B cell (primary cell): Measurements from ENCODE around the gene CXCL5. TPM values are rescaled to one million over a fixed set of nuclear protein-coding genes. Genes with fewer than 3 reads are reported as not detected.

Experiments
- ATAC-seq: fragments of 200-7000 bp; cut with Tn5 transposase; one replicate; pipeline ENCODE4 v1.10.0; 2021; ENCODE audit warnings: low read depth, mild to moderate bottlenecking, moderate number of reproducible peaks, moderate library complexity
- CTCF ChIA-PET: fragments of 350-600 bp; sonication (Branson Sonifier 250); formaldehyde crosslinking; loops from one replicate; lab custom pipeline; 2021; ENCODE audit warnings: antibody characterized with exemption, inconsistent platforms; lab: Charles Lee
- POLR2A ChIA-PET: fragments of 350-600 bp; sonication (Branson Sonifier 250); formaldehyde crosslinking; loops from one replicate; lab custom pipeline; 2021; ENCODE audit warnings: antibody characterized with exemption; lab: Charles Lee
- DNase-seq: peaks from one replicate; pipeline ENCODE4 v3.0.0; 2013
- H2AFZ ChIP-seq: 2 replicates; pipeline ENCODE4 v1.6.1; 2012; ENCODE audit warnings: mild to moderate bottlenecking, low read depth, low read length; ENCODE audit not compliant: insufficient read depth, poor library complexity, severe bottlenecking
- H3K27ac ChIP-seq, 2 donors: 1 replicate in 1 of 2; 2 replicates in 1 of 2; pipeline ENCODE4 v1.5.1; 2012 to 2013; ENCODE audit warnings: low read length in 2 of 2, mild to moderate bottlenecking in 2 of 2, moderate library complexity in 1 of 2
- H3K27me3 ChIP-seq, 4 experiments: fragments of 200-600 bp in 1 of 4; sonication (generic) in 1 of 4; replicated peaks in 1 of 4; 1 replicate in 2 of 4; 2 replicates in 2 of 4; pipeline versions ENCODE4 v1.6.1 to v1.7.0; 2013 to 2016; ENCODE audit warnings: low read length in 3 of 4, mild to moderate bottlenecking in 2 of 4, mixed read lengths in 1 of 4, moderate library complexity in 1 of 4; ENCODE audit not compliant: insufficient read depth in 4 of 4, control insufficient read depth in 3 of 4; ENCODE audit errors: control extremely low read depth in 1 of 4
- H3K36me3 ChIP-seq, 2 experiments: replicated peaks in 1 of 2; 1 replicate in 1 of 2; 2 replicates in 1 of 2; pipeline versions ENCODE4 v1.6.1 to v1.7.1; 2013; ENCODE audit warnings: low read length in 1 of 2; ENCODE audit not compliant: insufficient read depth in 2 of 2, control insufficient read depth in 1 of 2; ENCODE audit errors: control extremely low read depth in 1 of 2, extremely low read depth in 1 of 2
- H3K4me1 ChIP-seq, 2 donors: fragments of 200-600 bp in 1 of 2; sonication (generic) in 1 of 2; 1 replicate in 1 of 2; 2 replicates in 1 of 2; pipeline versions ENCODE4 v1.5.1 to v1.6.1; 2013 to 2017; ENCODE audit warnings: low read length in 2 of 2; ENCODE audit not compliant: control insufficient read depth in 2 of 2, insufficient read depth in 2 of 2
- H3K4me2 ChIP-seq: replicated peaks from 2 replicates; pipeline ENCODE3; 2012; ENCODE audit warnings: mild to moderate bottlenecking, low read depth, low read length; ENCODE audit not compliant: poor library complexity, severe bottlenecking
- H3K4me3 ChIP-seq, 5 experiments: fragments of 200-600 bp in 1 of 5; sonication (generic) in 1 of 5; 1 replicate in 3 of 5; 2 replicates in 2 of 5; pipeline versions ENCODE4 v1.5.1 to v1.7.0; 2011 to 2016; ENCODE audit warnings: low read length in 4 of 5, mild to moderate bottlenecking in 4 of 5, low read depth in 2 of 5, control low read depth in 1 of 5, moderate library complexity in 1 of 5; ENCODE audit not compliant: insufficient read depth in 1 of 5; ENCODE audit errors: control extremely low read depth in 1 of 5, extremely low read depth in 1 of 5
- H3K79me2 ChIP-seq: fragments of 200-600 bp; sonication (generic); one replicate; pipeline ENCODE4 v1.6.0; 2016; ENCODE audit warnings: low read length; ENCODE audit not compliant: control insufficient read depth, insufficient read depth
- H3K9ac ChIP-seq: fragments of 200-600 bp; sonication (generic); 2 replicates; pipeline ENCODE4 v1.6.1; 2017; ENCODE audit warnings: mild to moderate bottlenecking, low read length, moderate library complexity
- H3K9me3 ChIP-seq, 3 donors: one replicate each; pipeline versions ENCODE4 v1.6.1 to v1.7.1; 2013; ENCODE audit warnings: low read length in 2 of 3; ENCODE audit not compliant: control insufficient read depth in 2 of 3, insufficient read depth in 1 of 3; ENCODE audit errors: control extremely low read depth in 1 of 3
- H4K20me1 ChIP-seq: 2 replicates; pipeline ENCODE4 v1.6.0; 2012; ENCODE audit warnings: mild to moderate bottlenecking, low read length; ENCODE audit not compliant: insufficient read depth, control insufficient read depth, poor library complexity, severe bottlenecking
- H3K27ac Mint-ChIP-seq: one replicate; pipeline ENCODE4 v1.8.0; 2021; ENCODE audit warnings: mixed read lengths
- H3K27me3 Mint-ChIP-seq: one replicate; pipeline ENCODE4 v1.8.0; 2021; ENCODE audit warnings: mixed read lengths
- H3K4me1 Mint-ChIP-seq: one replicate; pipeline ENCODE4 v1.8.0; 2021; ENCODE audit warnings: mixed read lengths
- H3K4me3 Mint-ChIP-seq: one replicate; pipeline ENCODE4 v1.8.0; 2021; ENCODE audit warnings: mixed read lengths
- H3K9me3 Mint-ChIP-seq: one replicate; pipeline ENCODE4 v1.8.0; 2022; ENCODE audit warnings: mixed read lengths; ENCODE audit not compliant: insufficient read depth
- CTCF ChIP-seq: fragments of 200-600 bp; IDR thresholded peaks from one replicate; pipeline ENCODE4 v1.8.0; 2022; ENCODE audit warnings: antibody characterized with exemption, mild to moderate bottlenecking
- EZH2 ChIP-seq: IDR thresholded peaks from 2 replicates; pipeline ENCODE4 v1.6.1; 2012; ENCODE audit warnings: borderline replicate concordance, low read depth, mild to moderate bottlenecking, moderate library complexity, low read length; ENCODE audit not compliant: insufficient read depth, poor library complexity, severe bottlenecking
- WGBS: methylation state at CpG from one replicate; pipeline ENCODE4 v1.1.5; 2013; ENCODE audit warnings: missing lambda C conversion rate; ENCODE audit not compliant: insufficient coverage; 5-methylcytosine and 5-hydroxymethylcytosine counted together
- intact Hi-C: fragments of 100-400 bp; cut with micrococcal nuclease; formaldehyde crosslinking; loops from one replicate; pipeline ENCODE4 v1.10.0; 2022
- polyA plus RNA-seq: library from polyadenylated mRNA; depleted of rRNA; stranded (reverse); fragments of >200 nt; gene quantifications from 2 replicates; pipeline ENCODE4 v1.2.3, GENCODE V29; 2012
- total RNA-seq, 2 donors: library from RNA; stranded (reverse); fragments of 120-200 nt in 1 of 2; gene quantifications; 1 replicate in 1 of 2; 2 replicates in 1 of 2; pipeline versions ENCODE4 v1.2.3 to v1.2.4, GENCODE V29; 2013 to 2022

The CXCL5 gene
- total and polyA plus RNA-seq, 2 donors (not counting 1 experiment from before 2014, with no cell fraction given): not detected

- no peaks in the 10 kb centered on the region for H3K79me2 ChIP-seq
- no peaks in the 10 kb centered on the region for H3K36me3 ChIP-seq
- no peak overlapping the region for H3K4me3 ChIP-seq
- no peak for TF ChIP-seq EZH2
- no peak for TF ChIP-seq CTCF
- 94% methylated on average over 4 of the region's 7 CpGs for WGBS
- no peak for DNase-seq
- H3K4me3 Mint-ChIP-seq: no peak overlapping the region
- no peak overlapping the region for H3K27ac Mint-ChIP-seq
- POLR2A ChIA-PET: no interaction called here
- H3K27ac ChIP-seq: no peak overlapping the region
- H3K9ac ChIP-seq: no peak overlapping the region
- no peaks in the 10 kb centered on the region for H3K4me1 Mint-ChIP-seq
- no peak for ATAC-seq
- no peaks in the 10 kb centered on the region for H4K20me1 ChIP-seq
- no peak overlapping the region for H3K4me2 ChIP-seq
- H3K27me3 ChIP-seq: peaks cover 0 to 8% (median 5%) of the 10 kb centered on the region in 4 experiments
- intact Hi-C loops: no loop called here
- H3K9me3 Mint-ChIP-seq: peaks cover under 1% of the 10 kb centered on the region
- peaks cover 17% of the 10 kb centered on the region for H3K27me3 Mint-ChIP-seq
- CTCF ChIA-PET: no interaction called here
- no peak overlapping the region for H2AFZ ChIP-seq
- no peaks in the 10 kb centered on the region for H3K4me1 ChIP-seq
- no peaks in the 10 kb centered on the region for H3K9me3 ChIP-seq
Measured at GRCh38 chr4:73948990-73949706, 49.3 kb downstream of the CXCL5 start.

- H3K27me3 ChIP-seq: peaks cover 0 to 10% (median 5%) of the 10 kb centered on the region in 4 experiments
- peaks cover 0 to 1% (median 0%) of the 10 kb centered on the region in 3 donors for H3K9me3 ChIP-seq
- ChIA-PET CTCF (no interaction called here), POLR2A (no interaction called here)
- no peak for TF ChIP-seq CTCF
- TF ChIP-seq EZH2: no peak
- H3K4me1 ChIP-seq: no peaks in the 10 kb centered on the region
- DNase-seq (no peak), ATAC-seq (no peak)
- H3K4me2 ChIP-seq: no peak overlapping the region
- intact Hi-C loops: no loop called here
- H2AFZ ChIP-seq: no peak overlapping the region
- H4K20me1 ChIP-seq: no peaks in the 10 kb centered on the region
- H3K9me3 Mint-ChIP-seq: no peaks in the 10 kb centered on the region
- no peak overlapping the region for H3K4me3 ChIP-seq
- H3K4me1 Mint-ChIP-seq: no peaks in the 10 kb centered on the region
- no peak overlapping the region for H3K27ac Mint-ChIP-seq
- no peaks in the 10 kb centered on the region for H3K79me2 ChIP-seq
- no peaks in the 10 kb centered on the region for H3K36me3 ChIP-seq
- H3K4me3 Mint-ChIP-seq: no peak overlapping the region
- peaks cover 21% of the 10 kb centered on the region for H3K27me3 Mint-ChIP-seq
- no peak overlapping the region for H3K27ac ChIP-seq
- H3K9ac ChIP-seq: no peak overlapping the region
- no CpG with 5 or more reads among the region's 1 CpG for WGBS
Measured at GRCh38 chr4:73948291-73948690, 50.2 kb downstream of the CXCL5 start.
